ENCODE measurements around the gene NDUFS8.

The NDUFS8 gene

DNA sequence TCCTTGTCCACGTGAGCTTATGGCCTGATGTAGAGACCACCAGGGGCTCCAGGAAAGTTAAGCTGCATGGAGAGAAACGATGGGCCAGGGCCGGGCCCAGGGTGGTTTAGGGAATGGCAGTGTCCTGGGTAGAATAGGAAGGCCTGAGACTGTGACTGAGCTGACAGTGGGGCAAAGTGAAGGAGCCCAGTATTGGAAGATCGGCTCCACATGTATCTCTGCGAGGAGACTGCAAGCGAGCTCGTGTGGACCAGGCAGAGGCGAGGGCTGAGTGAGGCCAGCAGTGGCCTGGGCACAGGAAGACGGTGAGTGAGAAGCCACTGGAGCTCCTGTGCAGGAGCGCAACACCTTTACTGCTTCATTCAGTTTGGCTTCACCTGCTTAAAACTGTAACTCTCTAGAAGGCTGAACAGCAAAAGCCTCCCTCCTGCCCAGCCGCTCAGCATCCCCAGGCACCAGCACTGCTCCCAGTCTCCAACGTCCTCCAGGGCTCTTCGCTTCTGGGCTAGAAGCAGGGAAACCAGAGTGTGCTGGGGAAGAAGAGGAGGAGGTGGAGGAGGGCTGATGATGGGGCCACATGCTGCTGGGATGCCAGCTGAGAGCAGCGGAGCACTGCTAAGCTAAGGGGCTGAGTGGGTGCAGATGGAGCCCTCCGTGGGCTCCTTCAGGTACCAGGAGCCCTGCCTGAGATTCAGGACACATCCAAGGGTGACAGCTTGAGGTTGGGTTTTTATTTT lies 21.8 kb downstream of the NDUFS8 start:
- DNase-seq: no peak

DNA sequence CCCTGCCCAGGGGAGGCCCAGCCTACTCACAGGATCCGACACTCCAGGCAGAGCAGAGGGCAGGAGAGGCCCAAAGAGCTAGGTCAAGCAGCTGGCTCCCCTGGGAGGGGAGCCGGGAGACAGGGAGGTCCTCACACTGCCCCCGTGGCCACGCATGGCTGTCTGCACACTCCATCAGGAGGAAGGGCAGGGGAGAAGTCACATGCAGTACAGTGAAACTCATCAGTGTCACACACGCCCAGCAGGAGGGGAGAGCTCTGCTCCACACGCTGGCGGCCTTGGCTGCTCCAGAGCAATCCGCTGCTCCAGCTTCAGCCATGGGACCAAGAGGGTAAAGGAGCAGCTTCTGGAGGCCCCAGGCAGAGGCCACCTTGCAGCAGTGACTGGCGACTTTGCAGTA lies 22.6 kb downstream of the NDUFS8 start:
- no peak for DNase-seq

DNA sequence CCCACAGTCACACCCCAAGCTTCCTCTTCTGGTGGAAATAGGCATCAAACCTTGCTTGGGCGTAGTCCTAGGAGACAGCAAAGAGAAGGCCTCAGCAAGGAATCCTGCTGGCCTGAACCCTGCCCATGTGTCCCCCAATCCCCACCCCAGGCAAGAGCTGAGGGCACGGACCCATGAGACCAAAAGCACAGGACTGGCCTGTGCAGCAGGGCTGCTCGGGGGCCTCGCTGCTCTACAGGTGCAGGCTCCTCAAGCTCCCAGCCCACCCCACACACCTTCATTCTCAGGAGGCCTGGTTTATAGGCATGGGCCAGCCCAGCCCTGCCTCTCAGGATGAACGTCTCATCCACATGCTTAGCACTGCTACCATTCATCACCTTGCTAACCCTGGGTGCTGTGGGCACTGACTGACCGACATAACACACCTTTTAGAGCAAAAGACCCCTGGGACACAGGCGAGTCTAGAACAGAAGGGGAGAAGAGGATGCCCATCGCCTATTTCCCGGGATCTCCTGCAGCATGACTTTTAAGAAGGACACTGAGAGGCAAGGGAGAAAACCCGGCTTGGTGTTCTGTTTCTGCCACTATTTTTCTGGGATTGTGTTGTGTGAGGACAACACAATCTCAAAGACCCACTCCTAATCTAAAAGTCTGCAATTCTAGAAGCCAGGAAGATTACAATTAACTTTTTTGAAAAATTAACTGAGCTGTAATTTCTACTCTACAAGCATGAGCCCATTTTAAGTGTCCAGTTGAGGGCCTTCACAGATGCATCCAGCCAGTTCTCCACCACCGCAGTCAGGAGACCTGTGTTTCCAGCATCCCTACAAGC lies 23.7 kb downstream of the NDUFS8 start:
- no peak for DNase-seq

DNA sequence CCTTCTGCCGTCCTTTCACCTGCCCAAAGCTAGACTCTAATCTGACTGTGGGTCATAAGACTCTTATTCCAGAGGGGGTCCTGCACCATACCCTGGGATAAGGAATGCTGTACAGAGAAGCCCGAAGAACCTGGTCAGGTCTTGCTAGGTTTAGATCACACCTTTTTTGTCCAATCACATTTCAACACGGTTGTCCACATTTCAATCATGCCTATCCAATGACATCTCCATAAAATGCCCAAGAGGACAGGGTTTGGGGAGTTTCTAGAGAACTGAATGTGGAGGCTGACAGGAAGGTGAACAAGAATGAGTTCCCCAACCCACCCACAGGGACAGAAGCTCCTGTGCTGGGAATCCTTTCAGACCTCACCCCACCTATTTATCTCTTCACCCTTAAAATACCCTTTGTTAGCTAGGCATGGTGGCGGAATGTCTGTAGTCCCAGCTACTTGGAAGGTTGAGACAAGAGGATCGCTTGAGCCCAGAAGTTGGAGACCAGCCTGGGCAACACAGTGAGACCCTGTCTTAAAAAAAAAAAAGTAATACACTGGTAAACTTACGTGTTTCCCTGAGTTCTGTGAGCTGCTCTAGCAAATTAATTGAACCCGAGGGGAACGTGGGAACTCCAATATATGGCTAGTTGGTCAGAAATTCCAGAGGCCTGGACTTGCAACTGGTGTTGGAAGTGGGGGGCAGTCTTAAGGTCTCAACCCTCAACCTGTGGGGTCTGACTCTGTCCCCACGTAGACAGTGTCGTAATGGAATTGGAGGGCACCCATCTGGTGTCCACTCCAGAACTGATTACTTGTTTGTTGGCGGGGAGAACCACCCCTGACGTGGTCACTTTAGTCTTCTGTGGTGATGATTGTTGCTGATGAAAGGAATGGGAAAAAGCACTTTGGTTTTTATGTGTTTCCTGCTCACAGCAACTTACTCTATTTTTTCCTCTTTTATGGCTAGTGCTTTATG lies 26.1 kb downstream of the NDUFS8 start:
- no peak for DNase-seq

DNA sequence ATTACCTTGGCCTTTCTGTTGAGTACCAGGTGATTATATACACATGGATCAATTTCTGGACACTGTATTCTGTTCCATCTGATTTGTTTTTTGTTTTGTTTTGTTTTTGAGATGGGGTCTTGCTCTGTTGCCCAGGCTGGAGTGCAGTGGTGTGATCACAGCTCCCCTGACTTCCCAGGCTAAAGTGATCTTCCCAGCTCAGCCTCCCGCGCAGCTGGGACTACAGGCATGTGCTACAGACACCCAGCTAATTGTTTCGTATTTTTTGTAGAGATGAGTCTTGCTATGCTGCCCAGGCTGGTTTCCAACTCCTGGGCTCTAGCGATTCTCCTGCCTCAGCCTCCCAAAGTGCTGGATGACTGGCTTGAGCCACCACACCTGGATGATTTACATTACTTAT lies 27.3 kb downstream of the NDUFS8 start:
- no peak for DNase-seq

DNA sequence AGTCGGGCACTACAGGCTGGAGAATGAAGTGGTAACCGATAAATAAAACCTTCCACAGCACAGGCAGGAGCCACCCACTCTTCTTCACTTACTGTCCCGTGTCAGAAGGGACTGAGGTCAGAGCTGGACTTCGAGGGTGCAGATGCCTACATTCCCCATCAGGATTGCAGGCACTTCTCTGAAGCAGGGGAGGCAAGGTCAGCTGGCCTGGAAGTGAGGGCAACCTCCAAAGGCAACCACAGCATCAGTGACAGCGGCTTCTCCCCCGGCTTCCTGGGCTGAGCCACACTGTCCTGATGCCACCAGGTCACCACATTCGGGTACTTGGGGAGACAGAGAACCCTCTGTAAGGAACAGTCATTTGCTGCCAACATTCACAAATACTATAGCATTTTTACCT lies 31.0 kb downstream of the NDUFS8 start:
- no peak for DNase-seq

DNA sequence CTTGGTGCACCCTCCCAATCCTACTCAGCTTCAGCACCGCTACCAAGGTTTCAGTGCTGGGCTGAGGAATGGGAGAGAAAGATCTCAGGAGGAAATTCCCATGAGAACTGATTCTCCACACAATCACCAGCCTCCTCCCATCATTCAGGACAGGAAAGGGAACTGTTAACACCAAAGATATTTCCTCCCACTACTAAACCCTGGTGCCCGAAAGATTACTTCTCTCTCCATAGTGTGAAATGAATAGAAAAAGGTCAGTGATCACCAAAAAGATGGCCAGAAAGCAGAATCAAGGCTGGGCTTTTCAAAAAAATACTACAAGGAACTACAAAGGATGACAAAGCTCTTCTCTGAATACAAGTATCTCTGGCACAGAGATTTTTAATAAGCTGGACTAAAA lies 34.4 kb downstream of the NDUFS8 start:
- no peak for DNase-seq

DNA sequence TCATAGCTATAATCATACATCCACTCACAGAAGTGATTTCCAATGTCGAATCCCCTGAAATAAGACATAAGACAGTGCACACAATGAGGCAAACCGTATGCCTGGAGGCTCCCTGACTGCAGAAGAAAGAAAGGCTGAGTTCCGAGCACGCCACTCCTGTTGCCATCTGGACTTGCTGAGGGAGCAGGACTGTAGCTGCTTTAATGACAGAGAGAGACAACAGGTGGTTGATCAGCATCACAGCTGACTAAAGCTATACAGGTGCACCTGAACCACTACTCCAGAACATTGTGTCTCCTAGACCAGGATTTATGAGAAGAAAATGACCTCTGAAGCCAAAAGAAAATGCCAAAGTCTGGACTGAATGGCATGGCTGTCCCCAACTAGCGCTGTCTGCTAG lies 35.4 kb downstream of the NDUFS8 start:
- DNase-seq: no peak

DNA sequence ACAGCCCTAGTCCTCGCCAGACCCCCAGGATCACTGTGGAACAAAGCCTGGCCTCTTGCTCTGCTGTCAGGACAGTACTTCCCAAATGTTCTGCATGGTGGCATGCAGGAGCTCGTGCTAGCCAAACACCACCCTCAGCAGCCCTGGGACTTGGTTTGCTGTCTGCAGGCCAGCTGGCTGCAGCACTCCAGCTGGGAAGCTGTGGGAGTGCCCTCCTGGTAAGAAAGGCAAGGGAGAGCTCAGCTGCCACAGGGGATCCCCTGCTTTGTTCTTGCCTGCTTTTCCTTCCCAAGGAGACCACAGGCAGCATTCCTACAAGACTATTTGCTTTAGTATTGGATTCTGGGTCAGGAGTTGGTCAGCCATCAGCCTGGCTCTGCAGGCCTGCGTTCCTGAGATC lies 36.3 kb downstream of the NDUFS8 start:
- DNase-seq: no peak

DNA sequence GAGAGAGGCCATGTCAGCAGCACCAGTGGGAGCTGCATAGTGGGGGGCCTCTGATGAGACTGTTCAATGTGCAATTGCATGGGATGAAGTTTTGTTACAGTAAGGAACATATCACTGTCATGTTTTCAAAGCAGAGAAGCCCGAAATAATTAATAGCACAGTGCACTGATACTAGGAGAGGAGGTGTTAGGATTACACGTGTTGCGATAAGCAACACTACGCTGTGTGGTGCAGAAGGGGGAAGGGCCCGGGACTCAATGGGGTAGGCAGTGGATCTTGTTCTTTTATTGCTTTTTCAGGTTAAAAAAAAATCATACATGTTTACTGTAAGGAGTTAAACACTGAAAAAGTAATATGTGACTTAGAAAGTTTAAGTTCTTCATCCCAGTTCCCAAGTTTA lies 37.5 kb downstream of the NDUFS8 start:
- no peak for DNase-seq

DNA sequence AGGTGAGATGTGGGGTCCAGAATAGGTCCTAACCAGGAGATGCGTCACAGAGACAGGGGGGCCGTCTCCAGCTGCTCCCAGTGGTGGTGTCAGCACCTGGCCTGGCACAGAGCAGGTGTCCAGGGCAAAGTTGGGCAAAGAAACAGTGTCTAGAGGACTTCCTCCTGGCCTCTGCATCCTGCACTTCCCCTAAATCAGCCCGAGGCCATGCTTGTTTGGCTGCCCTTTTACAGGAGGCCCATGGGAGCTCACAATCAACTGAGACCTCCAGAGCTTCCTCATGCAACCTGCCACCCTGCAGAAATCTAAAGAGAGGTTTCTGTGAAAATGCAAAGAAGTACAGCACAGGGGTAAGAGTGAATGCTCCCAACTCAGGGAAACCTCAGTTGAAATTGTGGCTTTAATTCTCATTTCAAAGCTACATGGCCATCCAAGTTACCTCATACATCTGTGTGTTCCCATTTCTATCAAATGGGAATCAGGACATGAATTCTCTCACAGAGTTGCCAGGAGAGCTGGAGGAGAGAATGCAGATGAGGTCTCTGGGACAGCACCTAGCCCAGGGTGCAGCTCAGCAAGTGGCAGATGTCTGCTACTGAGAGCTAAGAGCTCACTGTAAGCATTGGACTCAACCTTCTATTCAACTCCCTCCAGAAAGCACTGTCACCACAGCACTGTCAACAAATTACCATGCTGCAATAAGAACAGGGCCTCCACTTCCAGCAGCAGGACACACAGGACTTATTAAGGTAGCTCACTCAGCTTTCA lies 41.0 kb downstream of the NDUFS8 start:
- DNase-seq: no peak

DNA sequence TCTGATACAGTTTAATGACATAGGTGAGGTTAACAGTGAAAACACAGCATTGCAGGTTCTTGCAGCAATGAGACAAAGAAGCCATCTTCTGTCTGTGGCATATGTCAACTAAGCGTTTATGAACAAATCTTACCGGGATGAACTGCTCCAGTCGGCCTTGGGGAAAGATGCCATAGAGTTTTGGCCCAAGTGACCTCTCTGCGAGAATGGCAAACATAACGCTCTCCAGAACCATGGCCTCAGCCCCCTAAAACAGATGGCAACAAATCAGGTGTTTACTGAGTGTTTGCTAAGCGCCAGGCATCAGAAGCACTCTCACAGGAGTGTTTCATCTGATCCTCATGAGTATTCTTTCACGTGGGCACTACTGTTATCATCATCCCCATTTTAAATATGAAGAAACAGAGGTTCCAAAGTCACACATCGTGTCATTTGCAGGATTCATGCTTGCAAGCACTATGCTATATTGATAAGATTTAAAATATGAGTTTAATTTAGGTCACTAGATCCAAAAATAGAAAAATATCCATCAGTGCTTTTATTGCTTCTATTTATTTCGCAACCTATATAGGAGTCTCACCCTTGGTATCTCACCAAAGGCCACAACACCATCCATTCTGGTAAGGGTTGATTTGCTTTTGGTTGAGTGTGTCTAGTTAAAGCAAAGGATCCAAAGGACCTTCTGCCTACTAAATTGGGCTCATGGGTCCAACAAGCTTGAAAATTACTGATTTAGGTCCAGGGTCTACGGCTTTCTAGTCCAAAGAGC lies 44.3 kb downstream of the NDUFS8 start:
- DNase-seq: no peak

DNA sequence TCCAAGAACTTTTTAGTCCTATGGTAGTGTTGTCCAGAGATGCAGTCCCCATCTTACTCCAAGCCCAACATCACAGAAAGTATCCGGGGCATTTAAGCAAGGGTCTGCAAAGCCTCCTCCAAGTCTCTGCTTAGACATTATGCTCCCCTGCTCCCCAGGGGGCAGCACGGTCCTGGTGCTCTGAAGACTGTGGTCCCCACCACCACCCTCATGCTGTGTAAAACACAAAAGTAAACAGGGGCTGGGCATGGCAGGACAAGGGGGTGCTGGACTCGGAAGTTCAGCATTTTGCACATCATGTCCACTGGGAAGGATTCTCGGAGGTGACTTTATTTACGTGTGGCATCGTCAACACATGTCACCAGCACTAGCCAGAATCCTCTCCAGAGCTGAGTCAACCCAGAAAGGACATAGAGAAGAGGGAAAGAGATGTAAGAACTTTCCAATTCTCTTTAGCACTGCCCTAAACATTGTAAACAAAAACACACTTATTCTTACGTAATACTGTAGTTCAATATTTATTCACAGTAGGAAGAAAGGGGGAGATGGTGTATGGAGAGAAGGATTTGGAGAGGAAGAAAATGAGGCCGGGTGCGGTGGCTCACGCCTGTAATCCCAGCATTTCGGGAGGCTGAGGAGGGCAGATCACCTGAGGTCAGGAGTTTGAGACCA lies 46.0 kb downstream of the NDUFS8 start:
- no peak for DNase-seq

DNA sequence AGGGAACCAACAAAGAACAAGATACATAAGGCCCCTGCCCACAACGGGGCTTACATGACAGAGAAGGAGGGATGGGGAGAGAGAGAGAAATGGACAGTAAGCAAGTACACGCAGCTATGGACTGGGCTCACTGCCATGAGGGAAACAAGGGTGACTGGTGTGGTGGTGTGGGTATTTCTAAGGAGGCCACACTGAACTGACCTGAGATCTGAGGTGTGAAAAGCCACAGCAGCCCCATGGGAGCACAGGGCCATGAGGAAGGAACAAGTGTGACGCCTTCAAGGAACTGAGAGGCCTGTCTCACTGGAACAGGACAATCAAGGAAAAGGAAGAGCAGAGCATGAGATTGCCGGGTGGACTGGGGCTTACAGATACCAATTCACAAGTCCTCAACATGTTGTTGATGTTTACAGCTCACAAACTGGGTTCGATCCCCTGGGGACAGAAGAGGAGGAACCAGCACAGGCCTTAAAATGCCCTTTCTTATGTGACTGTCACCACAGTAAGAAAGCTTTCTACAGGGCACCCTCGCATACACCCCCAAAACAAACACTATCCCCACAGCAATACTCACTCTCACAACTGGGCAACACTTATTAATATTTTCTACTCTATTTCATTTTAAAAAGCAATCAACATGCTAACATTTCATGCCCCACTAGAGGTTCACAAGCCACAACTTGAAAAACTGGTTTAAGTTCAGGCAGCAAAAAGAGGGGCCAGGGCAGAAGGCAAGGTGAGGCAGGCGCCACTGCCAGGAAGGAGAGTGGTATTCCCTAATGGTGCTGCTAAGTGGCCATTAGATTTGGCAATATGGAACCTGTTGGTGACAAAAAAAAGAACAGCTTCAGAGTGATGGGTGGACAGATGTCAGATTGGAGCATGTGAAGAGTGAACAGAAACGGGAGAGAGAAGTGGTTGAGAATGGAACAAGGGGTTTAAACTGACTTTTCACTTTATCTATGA lies 47.4 kb downstream of the NDUFS8 start:
- DNase-seq: no peak

DNA sequence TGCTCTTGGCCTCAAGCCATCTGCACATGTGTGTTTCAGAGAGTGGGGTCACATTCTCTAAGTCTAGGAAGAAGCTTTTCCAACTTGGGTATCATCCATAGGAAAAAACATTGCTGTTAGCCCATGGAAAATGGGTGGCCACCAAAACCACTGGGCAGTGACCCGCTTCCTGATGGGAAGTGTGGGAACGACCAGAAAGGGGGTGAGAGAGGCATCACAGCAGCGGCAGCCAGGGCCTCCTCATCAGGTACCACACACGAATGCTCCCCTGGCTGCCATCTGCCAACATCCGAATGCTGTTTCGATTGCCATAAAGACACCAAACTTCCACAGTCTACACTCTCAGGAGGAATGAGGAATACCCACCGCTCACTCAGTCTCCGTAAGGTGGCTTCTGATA lies 50.4 kb downstream of the NDUFS8 start:
- DNase-seq: no peak

DNA sequence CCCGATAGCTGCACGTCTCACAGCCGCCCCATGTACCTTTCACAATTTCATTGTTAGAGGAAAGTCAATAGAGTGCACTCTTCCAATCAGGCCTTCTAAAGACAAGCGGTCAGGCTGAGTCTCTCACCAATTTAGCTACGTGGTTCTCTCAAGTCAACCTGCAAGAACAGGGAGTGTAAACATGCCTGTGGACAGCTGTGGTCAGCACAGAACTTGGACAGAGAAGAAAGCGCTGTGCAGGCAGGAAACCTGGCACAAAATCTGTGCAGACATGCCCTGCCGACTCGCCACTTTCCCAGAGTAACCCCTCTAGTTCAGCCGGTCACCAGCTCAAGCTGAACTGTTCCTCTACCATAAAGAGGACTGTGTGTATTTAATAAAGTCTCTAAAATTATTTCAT lies 51.2 kb downstream of the NDUFS8 start:
- no peak for DNase-seq

DNA sequence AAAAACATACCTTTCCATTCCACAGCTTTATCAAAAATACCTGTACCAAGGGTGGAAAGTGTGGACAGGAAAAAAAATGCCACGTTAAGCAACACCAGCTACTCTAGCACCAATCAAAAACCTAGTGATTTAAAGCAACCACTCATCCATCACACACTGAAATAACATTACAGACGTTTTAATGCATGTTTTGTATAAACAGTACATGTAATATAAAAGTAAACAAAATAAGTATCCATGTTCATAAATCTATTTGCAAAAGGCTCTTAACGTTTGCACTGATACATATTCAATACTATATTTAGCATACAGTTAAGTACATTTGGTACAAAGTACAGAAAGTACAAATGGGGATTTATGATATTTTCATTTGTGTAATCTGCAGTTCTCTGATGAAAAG lies 52.0 kb downstream of the NDUFS8 start:
- DNase-seq: no peak

DNA sequence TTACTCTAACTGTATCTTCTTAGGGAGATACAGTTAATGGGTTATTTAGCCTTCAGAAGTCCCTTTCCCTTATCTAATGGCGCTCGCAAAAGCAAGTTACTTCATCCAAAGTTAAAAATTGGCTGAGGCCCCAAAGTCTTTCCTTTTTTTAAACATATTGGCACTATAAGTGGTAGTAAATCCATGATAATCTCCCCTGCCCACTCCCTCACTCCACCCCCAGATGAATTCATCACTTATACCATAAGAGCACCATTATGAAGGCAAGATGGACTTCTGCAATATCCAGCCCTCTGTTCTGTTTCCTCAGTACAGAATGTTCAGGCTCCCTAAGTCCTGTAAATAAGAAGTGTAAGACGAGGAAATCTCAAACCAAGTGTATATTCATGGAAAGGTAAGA lies 53.0 kb downstream of the NDUFS8 start:
- no peak for DNase-seq

All from SHP77 treated with DMSO at 0.1 percent for 48 hours (cell line).